Esophagus muscularis mucosa (tissue), 3 donors: ENCODE measurements around the gene EGFL6.

Experiments used
- POLR2A ChIP-seq: fragments of 450-650 bp; IDR thresholded peaks from one replicate; pipeline ENCODE4 v1.6.1; 2017; ENCODE audit warnings: antibody characterized with exemption, moderate library complexity, mild to moderate bottlenecking, low read depth
- TF ChIP-seq, protein P1 (sequence below), 3 experiments: fragments of 200-600 bp in 2 of 3; fragments of 450-650 bp in 1 of 3; sonication (generic) in 2 of 3; IDR thresholded peaks; one replicate each; pipeline ENCODE4 v1.5.1; 2017 to 2019; ENCODE audit warnings: antibody characterized with exemption in 3 of 3, mild to moderate bottlenecking in 2 of 3, moderate library complexity in 1 of 3

DNA sequence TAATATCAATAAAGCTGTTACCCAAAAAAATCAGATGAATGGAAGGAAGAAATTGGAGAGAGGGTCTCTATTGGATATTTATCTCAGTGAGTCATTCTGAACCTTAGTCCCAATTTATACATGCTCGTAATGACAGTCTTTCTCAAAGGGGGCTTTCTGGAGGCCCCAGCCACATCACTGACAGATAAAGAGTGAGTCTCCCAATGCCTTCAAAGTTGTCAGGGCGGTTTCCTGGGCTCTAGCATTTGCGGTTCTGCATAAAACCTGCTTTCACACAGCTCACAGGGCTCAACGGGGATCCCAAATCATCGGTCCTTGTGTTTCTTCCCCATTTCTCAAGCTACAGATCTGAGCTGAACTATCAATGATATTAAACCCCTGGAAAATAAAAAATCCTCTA lies 100.8 kb downstream of the EGFL6 start:
- no peak for TF ChIP-seq POLR2A
- TF ChIP-seq, protein P1, sequence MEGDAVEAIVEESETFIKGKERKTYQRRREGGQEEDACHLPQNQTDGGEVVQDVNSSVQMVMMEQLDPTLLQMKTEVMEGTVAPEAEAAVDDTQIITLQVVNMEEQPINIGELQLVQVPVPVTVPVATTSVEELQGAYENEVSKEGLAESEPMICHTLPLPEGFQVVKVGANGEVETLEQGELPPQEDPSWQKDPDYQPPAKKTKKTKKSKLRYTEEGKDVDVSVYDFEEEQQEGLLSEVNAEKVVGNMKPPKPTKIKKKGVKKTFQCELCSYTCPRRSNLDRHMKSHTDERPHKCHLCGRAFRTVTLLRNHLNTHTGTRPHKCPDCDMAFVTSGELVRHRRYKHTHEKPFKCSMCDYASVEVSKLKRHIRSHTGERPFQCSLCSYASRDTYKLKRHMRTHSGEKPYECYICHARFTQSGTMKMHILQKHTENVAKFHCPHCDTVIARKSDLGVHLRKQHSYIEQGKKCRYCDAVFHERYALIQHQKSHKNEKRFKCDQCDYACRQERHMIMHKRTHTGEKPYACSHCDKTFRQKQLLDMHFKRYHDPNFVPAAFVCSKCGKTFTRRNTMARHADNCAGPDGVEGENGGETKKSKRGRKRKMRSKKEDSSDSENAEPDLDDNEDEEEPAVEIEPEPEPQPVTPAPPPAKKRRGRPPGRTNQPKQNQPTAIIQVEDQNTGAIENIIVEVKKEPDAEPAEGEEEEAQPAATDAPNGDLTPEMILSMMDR (IDR thresholded peaks at IDR 0.05): no peak
